Mucosa of stomach (tissue), 1 donor: ENCODE results near the gene MYH6.
"Not testable (repeated sequence)": the region's sequence is repeated elsewhere in the genome, so short reads cannot be mapped to it uniquely, and the experiment has no call there.

Source experiments
- H3K27me3 ChIP-seq: one replicate; pipeline ENCODE4 v1.7.0; 2013; ENCODE audit warnings: mild to moderate bottlenecking, low read length; ENCODE audit not compliant: control insufficient read depth, insufficient read depth
- H3K36me3 ChIP-seq: one replicate; pipeline ENCODE4 v1.7.0; 2013; ENCODE audit warnings: low read length; ENCODE audit not compliant: control insufficient read depth, insufficient read depth
- H3K4me1 ChIP-seq: one replicate; pipeline ENCODE4 v1.7.0; 2013; ENCODE audit warnings: mild to moderate bottlenecking, low read length; ENCODE audit not compliant: control insufficient read depth, insufficient read depth
- H3K4me3 ChIP-seq: one replicate; pipeline ENCODE4 v1.7.0; 2013; ENCODE audit warnings: low read length
- H3K9ac ChIP-seq: one replicate; pipeline ENCODE4 v1.7.0; 2013; ENCODE audit warnings: mild to moderate bottlenecking, low read length, moderate library complexity
- H3K9me3 ChIP-seq: one replicate; pipeline ENCODE4 v1.7.0; 2013; ENCODE audit warnings: mild to moderate bottlenecking, low read length, moderate library complexity; ENCODE audit not compliant: control insufficient read depth
- donor health status: Pancreatic carcinoma.

Gene MYH6

DNA sequence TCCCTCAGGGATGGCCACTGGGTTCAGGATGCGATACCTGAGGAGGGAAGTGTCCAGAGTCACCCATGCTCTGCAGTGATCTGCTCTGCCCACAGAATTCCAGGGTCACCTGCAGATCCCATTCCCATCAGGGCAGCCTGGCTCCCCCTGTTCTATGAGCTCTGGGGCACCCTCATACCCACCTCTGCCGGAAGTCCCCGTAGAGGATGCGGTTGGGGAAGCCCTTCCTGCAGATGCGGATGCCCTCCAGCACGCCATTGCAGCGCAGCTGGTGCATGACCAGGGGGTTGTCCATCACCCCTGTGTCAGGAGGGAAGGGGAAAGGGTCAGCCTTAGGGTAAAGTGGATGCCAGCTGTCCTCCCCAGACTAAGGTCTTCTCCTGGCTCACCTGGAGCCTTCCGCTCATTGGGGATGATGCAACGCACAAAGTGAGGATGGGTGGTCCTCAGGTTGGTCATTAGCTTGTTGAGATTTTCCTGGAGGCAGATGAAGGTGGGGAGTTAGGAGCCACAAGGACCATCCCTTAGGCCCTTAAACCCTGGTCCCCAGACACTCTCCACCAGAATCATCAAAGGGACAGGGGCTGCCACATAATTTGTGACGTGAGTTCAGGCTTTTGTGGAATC is 11.2 kb downstream of the MYH6 start:
- Histone ChIP-seq H3K4me3 (no peak overlapping the region), H3K36me3 (no peaks in the 10 kb centered on the region), H3K9ac (no peak overlapping the region), H3K27me3 (peaks cover under 1% of the 10 kb centered on the region), H3K4me1 (no peaks in the 10 kb centered on the region), H3K9me3 (no peaks in the 10 kb centered on the region)

DNA sequence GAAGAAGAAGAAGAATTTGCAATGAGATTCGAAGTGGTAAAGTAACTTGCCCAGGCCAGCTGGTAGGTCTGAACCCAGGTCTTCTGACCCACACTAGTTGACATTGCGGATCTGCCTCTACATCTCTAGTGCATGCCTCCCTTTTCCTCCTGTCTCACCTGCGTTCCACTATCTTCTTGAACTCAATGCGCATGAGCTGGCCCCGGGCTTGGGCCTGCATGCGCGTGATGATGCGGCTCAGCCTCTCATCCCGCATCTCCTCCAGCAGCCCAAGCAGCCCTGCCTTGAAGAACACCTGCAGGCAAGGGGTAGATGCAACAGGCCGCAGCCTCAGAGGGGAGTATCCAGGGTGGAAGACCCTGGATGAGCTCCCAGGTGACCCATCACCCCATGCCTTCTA is 11.9 kb downstream of the MYH6 start:
- H3K4me1 ChIP-seq = no peaks in the 10 kb centered on the region
- H3K36me3 ChIP-seq = no peaks in the 10 kb centered on the region
- no peak overlapping the region for H3K9ac ChIP-seq
- H3K27me3 ChIP-seq = no peaks in the 10 kb centered on the region
- H3K4me3 ChIP-seq = no peak overlapping the region
- H3K9me3 ChIP-seq = no peaks in the 10 kb centered on the region

DNA sequence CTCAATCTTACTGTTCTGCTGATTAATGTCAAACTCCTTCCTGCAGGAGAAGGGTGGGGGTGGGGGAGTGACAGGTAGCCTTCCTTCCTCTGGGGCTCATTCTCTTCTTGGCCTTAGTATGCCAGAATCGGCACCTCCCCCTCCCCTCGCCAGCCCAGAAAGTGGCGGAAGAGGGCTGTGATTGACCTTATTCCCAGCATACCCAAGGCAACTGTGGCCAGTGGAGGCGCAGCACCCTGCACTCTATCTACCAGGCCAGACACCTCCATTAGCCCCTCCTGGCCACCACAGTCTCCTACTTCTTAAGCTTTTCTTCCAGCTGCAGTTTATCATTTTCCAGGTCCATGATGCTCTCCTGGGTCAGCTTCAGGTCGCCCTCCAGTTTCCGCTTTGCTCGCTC is 15.5 kb downstream of the MYH6 start:
- Histone ChIP-seq H3K9ac (no peak overlapping the region), H3K36me3 (no peaks in the 10 kb centered on the region), H3K4me3 (no peak overlapping the region), H3K9me3 (no peaks in the 10 kb centered on the region), H3K4me1 (no peaks in the 10 kb centered on the region), H3K27me3 (no peaks in the 10 kb centered on the region)

DNA sequence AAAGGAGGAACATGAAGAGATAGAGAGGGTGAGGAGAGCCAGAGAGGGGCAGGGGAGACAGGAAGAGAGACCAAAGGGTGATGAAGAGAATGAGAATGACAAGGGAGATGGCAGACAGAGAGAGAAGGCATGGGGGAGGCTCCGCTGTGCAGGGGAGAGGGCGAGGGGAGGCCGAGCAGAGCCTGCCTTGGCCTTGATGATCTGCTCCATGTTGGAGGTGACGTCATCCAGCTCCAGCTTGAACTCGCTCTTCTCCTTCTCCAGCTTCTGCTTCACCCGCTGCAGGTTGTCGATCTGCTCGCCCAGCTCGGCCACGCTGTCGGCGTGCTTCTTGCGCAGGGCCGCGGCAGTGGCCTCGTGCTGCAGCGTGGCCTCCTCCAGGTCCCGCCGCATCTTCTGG is 18.2 kb downstream of the MYH6 start:
- H3K9me3 ChIP-seq = not testable (repeated sequence)

DNA sequence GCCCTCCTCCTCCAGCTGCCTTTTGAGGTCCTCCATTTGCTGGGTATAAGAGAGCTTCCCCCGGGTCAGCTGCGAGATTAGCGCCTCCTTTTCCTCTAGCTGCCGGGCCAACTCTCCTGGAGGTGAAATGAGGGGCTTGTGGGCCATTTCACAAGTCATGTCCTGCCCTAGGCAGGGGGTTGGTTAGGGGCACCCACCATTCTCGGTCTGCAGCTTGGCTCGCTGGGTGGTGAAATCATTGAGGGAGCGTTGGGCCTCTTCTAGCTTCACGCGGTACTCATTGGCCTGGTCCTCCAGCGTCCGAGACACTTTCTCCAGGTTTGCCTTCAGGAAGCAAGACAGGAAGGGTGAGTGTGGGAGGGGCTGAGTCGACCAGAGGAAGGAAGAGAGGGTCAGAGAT is 18.7 kb downstream of the MYH6 start:
- no peaks in the 10 kb centered on the region for H3K4me1 ChIP-seq
- no peak overlapping the region for H3K4me3 ChIP-seq
- H3K27me3 ChIP-seq = no peaks in the 10 kb centered on the region
- H3K9me3 ChIP-seq = no peaks in the 10 kb centered on the region
- H3K36me3 ChIP-seq = no peaks in the 10 kb centered on the region
- no peak overlapping the region for H3K9ac ChIP-seq

More for the DNA sequence above, 18.2 kb downstream of the MYH6 start:
- H3K27me3 ChIP-seq, H3K4me3 ChIP-seq, H3K4me1 ChIP-seq, H3K36me3 ChIP-seq, H3K9ac ChIP-seq: not testable (repeated sequence)

DNA sequence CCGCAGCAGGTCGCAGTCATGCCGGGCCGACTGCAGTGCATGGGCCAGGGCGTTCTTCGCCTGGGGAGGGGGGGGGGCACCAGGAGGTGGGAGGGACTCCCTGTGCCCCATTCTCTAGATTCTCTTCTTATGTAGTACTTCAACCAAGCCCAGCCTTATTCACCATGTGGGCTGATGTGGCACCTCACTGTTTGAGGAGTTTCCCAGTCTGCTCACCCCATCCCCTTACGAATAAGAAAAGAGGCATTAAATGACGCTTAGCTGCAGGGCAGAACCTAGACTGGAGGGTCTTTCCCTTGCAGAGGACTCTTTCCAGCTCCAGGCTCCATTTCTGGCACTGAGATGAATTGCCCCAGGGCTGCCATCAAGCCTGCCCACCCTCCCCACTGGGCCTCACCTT is 19.1 kb downstream of the MYH6 start:
- no peaks in the 10 kb centered on the region for H3K9me3 ChIP-seq
- no peaks in the 10 kb centered on the region for H3K4me1 ChIP-seq
- no peak overlapping the region for H3K9ac ChIP-seq
- no peak overlapping the region for H3K4me3 ChIP-seq
- no peaks in the 10 kb centered on the region for H3K36me3 ChIP-seq
- no peaks in the 10 kb centered on the region for H3K27me3 ChIP-seq

DNA sequence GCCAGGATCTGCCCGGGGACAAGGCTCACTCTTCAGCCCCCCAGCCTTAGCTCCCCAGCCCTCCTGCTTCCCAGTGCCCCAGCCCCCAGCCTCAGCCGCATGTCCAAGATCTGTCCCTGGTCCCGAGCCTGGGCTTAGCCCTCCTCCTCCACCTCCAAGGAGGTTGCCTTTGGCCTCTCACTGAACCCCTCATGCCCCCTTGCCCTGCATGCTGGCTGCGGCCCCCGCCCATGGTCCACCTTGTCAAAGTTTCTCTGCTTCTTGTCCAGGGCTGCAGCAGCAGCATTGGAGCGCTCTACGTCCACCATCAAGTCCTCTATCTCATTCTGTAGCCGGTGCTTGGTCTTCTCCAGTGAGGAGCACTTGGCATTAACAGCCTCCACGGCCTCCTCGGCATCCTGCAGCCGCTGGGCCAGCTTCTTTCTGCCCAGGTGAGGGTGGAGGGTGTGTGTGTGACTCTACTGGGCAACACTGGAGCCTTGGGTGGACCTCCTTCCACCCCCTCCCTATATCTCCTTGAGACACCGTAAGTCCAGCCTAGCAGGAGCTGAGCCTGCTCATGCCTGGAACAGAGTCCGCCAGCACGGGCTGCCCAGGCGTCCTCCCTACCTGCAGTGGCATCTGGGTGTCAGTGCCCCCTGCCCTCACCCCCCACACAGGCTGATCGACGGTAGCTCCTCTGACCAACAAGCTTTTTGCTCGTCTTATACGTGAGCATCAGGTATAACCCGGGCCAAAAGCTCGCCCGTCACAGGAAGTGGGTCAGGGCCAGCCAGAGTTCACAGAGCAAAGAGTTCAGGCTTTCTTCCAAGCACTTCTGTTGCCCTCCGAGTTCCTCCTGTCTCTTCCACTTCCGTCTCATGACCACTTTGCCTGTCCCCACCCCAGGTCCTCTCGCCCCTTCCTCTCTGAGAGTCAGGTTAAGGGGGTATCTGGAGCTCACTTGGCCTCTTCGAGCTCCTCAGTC is 19.9 kb downstream of the MYH6 start:
- no peak overlapping the region for H3K4me3 ChIP-seq
- no peaks in the 10 kb centered on the region for H3K27me3 ChIP-seq
- H3K36me3 ChIP-seq = no peaks in the 10 kb centered on the region
- H3K9ac ChIP-seq = no peak overlapping the region
- no peaks in the 10 kb centered on the region for H3K9me3 ChIP-seq
- H3K4me1 ChIP-seq = no peaks in the 10 kb centered on the region

DNA sequence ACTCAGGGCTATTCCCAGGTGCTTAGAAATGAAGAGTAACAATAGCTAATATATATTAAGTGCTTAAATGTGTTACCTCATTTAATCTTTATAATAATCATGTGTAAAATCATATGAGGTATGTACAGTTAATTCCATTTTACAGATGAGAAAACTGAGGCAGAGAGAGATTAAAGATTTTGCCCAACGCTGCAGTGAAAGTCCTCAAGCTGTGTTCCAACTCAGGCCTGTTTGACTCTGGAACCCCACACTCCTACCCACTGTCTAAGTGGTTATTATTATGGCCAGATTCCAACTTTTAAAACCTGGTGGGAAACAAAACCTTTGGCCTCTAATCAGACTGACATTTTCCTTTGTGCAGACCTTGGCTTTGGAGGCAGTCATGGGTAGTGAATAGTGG is 21.1 kb downstream of the MYH6 start:
- H3K9ac ChIP-seq = no peak overlapping the region
- H3K4me1 ChIP-seq = no peaks in the 10 kb centered on the region
- H3K9me3 ChIP-seq = no peaks in the 10 kb centered on the region
- H3K4me3 ChIP-seq = no peak overlapping the region
- no peaks in the 10 kb centered on the region for H3K36me3 ChIP-seq
- no peaks in the 10 kb centered on the region for H3K27me3 ChIP-seq

DNA sequence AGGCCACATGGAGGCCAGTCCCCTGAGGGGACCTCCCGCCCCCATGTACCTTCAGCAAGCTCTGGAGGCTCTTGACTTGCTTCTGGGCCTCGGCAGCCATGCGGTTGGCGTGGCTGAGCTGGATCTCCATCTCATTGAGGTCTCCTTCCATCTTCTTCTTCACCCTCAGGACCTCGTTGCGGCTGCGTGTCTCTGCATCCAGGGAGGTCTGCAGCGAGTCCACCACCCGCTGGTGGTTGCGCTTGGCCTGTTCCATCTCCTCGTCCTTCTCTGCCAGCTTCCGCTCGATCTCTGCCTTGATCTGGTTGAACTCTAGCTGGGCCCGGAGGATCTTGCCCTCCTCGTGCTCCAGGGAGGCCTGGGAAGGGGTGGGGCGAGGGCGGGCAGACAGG is 21.8 kb downstream of the MYH6 start:
- not testable (repeated sequence) for H3K36me3 ChIP-seq, H3K9me3 ChIP-seq, H3K4me3 ChIP-seq, H3K4me1 ChIP-seq, H3K27me3 ChIP-seq, H3K9ac ChIP-seq

DNA sequence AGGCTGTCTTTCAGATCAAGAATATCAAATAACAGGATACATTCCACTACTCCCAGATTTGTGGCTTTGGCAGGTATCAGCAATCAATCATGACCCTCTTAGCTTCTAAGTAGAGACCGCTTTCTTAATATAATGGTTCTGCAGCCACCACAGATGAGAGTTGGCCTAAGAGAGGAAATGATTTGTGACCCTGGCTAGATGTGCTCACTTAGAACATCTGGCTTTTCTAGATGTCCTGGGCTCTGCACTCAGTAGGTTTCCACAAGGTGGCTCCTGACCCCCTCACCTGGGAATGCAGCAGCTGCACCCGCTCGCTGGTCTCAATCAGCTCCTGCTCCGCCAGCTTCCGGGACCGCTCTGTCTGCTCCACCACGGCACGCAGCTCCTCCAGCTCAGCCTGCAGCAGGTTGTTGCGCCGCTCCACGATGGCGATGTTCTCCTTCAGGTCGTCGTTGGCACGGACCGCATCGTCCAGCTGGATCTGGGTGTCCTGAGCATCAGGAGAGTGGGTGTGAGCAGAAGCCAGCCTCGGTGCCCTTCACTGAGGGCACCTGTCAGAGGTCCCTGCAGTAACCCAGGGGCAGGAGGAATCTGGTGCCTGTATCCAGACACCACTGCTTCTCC is 22.3 kb downstream of the MYH6 start:
- H3K9ac ChIP-seq = no peak overlapping the region
- H3K9me3 ChIP-seq = no peaks in the 10 kb centered on the region
- H3K4me3 ChIP-seq = no peak overlapping the region
- H3K36me3 ChIP-seq = no peaks in the 10 kb centered on the region
- H3K27me3 ChIP-seq = no peaks in the 10 kb centered on the region
- no peaks in the 10 kb centered on the region for H3K4me1 ChIP-seq

DNA sequence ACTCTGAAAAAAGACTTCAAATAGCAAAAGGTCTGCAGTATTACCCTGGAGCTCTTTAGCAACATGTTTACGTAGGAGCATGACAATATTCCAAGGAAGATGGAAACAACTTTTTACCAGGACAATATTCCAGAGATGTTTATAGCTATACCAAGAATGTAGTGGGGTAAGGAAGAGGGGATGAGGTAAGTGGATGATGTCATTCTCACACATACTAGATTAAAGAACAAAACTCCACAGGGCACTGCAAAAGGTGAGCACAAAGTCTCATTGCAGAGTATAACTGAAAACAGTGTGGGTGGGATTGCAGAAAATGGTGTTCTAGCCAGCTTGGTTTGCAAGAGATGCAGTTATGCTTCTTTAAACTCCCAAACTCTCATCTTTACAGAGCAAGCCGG is 22.8 kb downstream of the MYH6 start:
- Histone ChIP-seq H3K4me1 (no peaks in the 10 kb centered on the region), H3K36me3 (no peaks in the 10 kb centered on the region), H3K9ac (no peak overlapping the region), H3K9me3 (no peaks in the 10 kb centered on the region), H3K4me3 (no peak overlapping the region), H3K27me3 (no peaks in the 10 kb centered on the region)

DNA sequence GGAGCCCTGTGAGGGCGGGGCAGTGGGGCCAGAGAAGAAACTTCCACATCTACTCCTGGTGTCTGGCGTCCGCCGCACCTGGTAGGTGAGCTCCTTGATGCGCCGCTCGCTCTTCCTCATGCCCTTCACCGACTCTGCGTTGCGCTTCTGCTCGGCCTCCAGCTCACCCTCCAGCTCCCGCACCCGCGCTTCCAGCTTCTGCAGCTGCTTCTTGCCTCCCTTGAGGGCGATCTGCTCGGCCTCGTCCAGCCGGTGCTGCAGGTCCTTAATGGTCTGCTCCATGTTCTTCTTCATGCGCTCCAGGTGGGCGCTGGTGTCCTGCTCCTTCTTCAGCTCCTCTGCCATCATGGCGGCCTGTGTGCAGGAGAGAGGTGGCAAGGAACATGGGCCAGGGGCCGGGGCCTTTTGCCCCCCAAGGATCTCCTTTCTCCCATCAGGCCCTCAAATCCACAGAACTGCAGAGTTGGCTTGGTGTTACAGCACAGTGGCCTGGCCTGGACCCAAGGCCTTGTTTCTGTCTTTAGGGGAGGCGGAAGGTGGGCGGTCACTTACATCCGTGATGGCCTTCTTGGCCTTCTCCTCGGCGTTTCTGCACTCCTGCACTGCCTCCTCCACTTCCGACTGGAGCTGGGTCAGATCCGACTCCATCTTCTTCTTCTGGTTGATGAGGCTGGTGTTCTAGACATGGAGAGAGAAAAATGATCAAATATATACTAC is 23.6 kb downstream of the MYH6 start:
- Histone ChIP-seq H3K9ac (no peak overlapping the region), H3K9me3 (no peaks in the 10 kb centered on the region), H3K36me3 (no peaks in the 10 kb centered on the region), H3K27me3 (no peaks in the 10 kb centered on the region), H3K4me3 (no peak overlapping the region), H3K4me1 (peaks cover 3% of the 10 kb centered on the region)
